HEK293 (cell line): ENCODE measurements around the gene FTO.

Experiments
- CTCF ChIA-PET: fragments of 350-600 bp; formaldehyde crosslinking; extraction: SDS; loops from one replicate; lab custom pipeline; 2021; ENCODE audit warnings: antibody characterized with exemption; lab: Yijun Ruan, JAX
- POLR2A ChIA-PET: fragments of 300-600 bp; formaldehyde crosslinking; extraction: SDS; loops from one replicate; lab custom pipeline; 2020; ENCODE audit warnings: antibody characterized with exemption, inconsistent platforms; lab: Yijun Ruan, JAX
- H3K27ac ChIP-seq: fragments of 200-500 bp; sonication (Bioruptor generic); 2 replicates; pipeline ENCODE4 v1.5.1; 2014; ENCODE audit warnings: low read depth, low read length, control low read depth, inconsistent platforms; ENCODE audit errors: extremely low read depth
- H3K36me3 ChIP-seq, 2 experiments: fragments of 200-500 bp in 1 of 2; sonication (Bioruptor generic) in 1 of 2; 1 replicate in 1 of 2; 2 replicates in 1 of 2; pipeline ENCODE4 v1.5.1; 2014 to 2017; ENCODE audit warnings: inconsistent platforms in 2 of 2, low read length in 2 of 2; ENCODE audit not compliant: control insufficient read depth in 2 of 2, insufficient read depth in 1 of 2
- H3K4me1 ChIP-seq: fragments of 200-500 bp; sonication (Bioruptor generic); 2 replicates; pipeline ENCODE4 v1.5.1; 2014; ENCODE audit warnings: mild to moderate bottlenecking, low read length, inconsistent platforms; ENCODE audit not compliant: control insufficient read depth, insufficient read depth
- H3K4me3 ChIP-seq: 2 replicates; pipeline ENCODE4 v1.5.1; 2011; ENCODE audit warnings: low read depth, mild to moderate bottlenecking, control low read depth, low read length, moderate library complexity
- H3K9me3 ChIP-seq: fragments of 200-500 bp; sonication (Bioruptor generic); 2 replicates; pipeline ENCODE4 v1.5.1; 2014; ENCODE audit warnings: low read depth, low read length, inconsistent platforms; ENCODE audit not compliant: control insufficient read depth, insufficient read depth
- GLIS2 ChIP-seq: fragments of 450-650 bp; formaldehyde crosslinking; IDR thresholded peaks from 2 replicates; pipeline ENCODE4 v1.5.1; 2016; ENCODE audit warnings: missing biosample characterization, missing genetic modification characterization
- HOXC10 ChIP-seq: sonication (generic); formaldehyde crosslinking; IDR thresholded peaks from 2 replicates; pipeline ENCODE4 v1.8.1; 2023; ENCODE audit warnings: mild to moderate bottlenecking, missing genetic modification reagents
- PRDM1 ChIP-seq: fragments of 450-650 bp; formaldehyde crosslinking; IDR thresholded peaks from 2 replicates; pipeline ENCODE4; 2016; ENCODE audit warnings: missing biosample characterization, missing genetic modification characterization
- REST ChIP-seq: fragments of 450-650 bp; formaldehyde crosslinking; IDR thresholded peaks from 2 replicates; pipeline ENCODE4 v1.5.1; 2016; ENCODE audit warnings: missing biosample characterization, missing genetic modification characterization
- TRIM28 ChIP-seq: IDR thresholded peaks from 2 replicates; pipeline ENCODE4 v1.6.1; 2011; ENCODE audit warnings: low read length, control low read depth, borderline replicate concordance
- WT1 ChIP-seq: fragments of 450-650 bp; formaldehyde crosslinking; IDR thresholded peaks from 2 replicates; pipeline ENCODE4 v1.5.1; 2016; ENCODE audit warnings: missing biosample characterization, missing genetic modification characterization
- ZBTB20 ChIP-seq: fragments of 450-650 bp; formaldehyde crosslinking; IDR thresholded peaks from 2 replicates; pipeline ENCODE4 v1.5.1; 2016; ENCODE audit warnings: missing biosample characterization, missing genetic modification characterization
- ZBTB6 ChIP-seq: fragments of 450-650 bp; formaldehyde crosslinking; IDR thresholded peaks from 2 replicates; pipeline ENCODE4 v1.5.1; 2017; ENCODE audit warnings: missing biosample characterization, missing genetic modification characterization
- ZBTB7A ChIP-seq: fragments of 450-650 bp; formaldehyde crosslinking; IDR thresholded peaks from 2 replicates; pipeline ENCODE4 v1.5.1; 2016; ENCODE audit warnings: low read depth, missing biosample characterization, missing genetic modification characterization
- ZBTB8A ChIP-seq: fragments of 450-650 bp; formaldehyde crosslinking; IDR thresholded peaks from 2 replicates; pipeline ENCODE4 v1.5.1; 2016; ENCODE audit warnings: missing biosample characterization, missing genetic modification characterization
- ZNF114 ChIP-seq: fragments of 450-650 bp; formaldehyde crosslinking; IDR thresholded peaks from 2 replicates; pipeline ENCODE4 v1.5.0; 2017; ENCODE audit warnings: missing biosample characterization, missing genetic modification characterization
- ZNF16 ChIP-seq: fragments of 450-650 bp; formaldehyde crosslinking; IDR thresholded peaks from 2 replicates; pipeline ENCODE4 v1.5.1; 2016; ENCODE audit warnings: low read depth, missing biosample characterization, missing genetic modification characterization
- ZNF175 ChIP-seq: fragments of 450-650 bp; formaldehyde crosslinking; IDR thresholded peaks from 2 replicates; pipeline ENCODE4 v1.5.1; 2016; ENCODE audit warnings: missing biosample characterization, missing genetic modification characterization
- ZNF2 ChIP-seq: fragments of 450-650 bp; formaldehyde crosslinking; IDR thresholded peaks from 2 replicates; pipeline ENCODE4 v1.5.1; 2016; ENCODE audit warnings: missing biosample characterization, missing genetic modification characterization
- ZNF223 ChIP-seq: fragments of 450-650 bp; formaldehyde crosslinking; IDR thresholded peaks from 2 replicates; pipeline ENCODE4 v1.5.1; 2016; ENCODE audit warnings: missing biosample characterization, missing genetic modification characterization
- ZNF292 ChIP-seq: fragments of 450-650 bp; formaldehyde crosslinking; IDR thresholded peaks from 2 replicates; pipeline ENCODE4 v1.5.1; 2016; ENCODE audit warnings: low read depth, missing biosample characterization, missing genetic modification characterization, borderline replicate concordance
- ZNF311 ChIP-seq: fragments of 450-650 bp; formaldehyde crosslinking; IDR thresholded peaks from 2 replicates; pipeline ENCODE4 v1.5.1; 2017; ENCODE audit warnings: missing biosample characterization, missing genetic modification characterization, borderline replicate concordance
- ZNF350 ChIP-seq: fragments of 450-650 bp; formaldehyde crosslinking; IDR thresholded peaks from 2 replicates; pipeline ENCODE4 v1.5.0; 2017; ENCODE audit warnings: missing biosample characterization, mild to moderate bottlenecking, missing genetic modification characterization
- ZNF362 ChIP-seq: fragments of 450-650 bp; formaldehyde crosslinking; IDR thresholded peaks from 2 replicates; pipeline ENCODE4 v1.5.1; 2016; ENCODE audit warnings: missing biosample characterization, missing genetic modification characterization
- ZNF366 ChIP-seq: fragments of 450-650 bp; formaldehyde crosslinking; conservative IDR thresholded peaks from 2 replicates; pipeline ENCODE4 v1.5.1; 2016; ENCODE audit warnings: missing biosample characterization, missing genetic modification characterization
- ZNF426 ChIP-seq: fragments of 450-650 bp; formaldehyde crosslinking; IDR thresholded peaks from 2 replicates; pipeline ENCODE4 v1.5.1; 2017; ENCODE audit warnings: missing biosample characterization, missing genetic modification characterization, mild to moderate bottlenecking, inconsistent platforms, moderate library complexity
- ZNF433 ChIP-seq: fragments of 450-650 bp; formaldehyde crosslinking; IDR thresholded peaks from 2 replicates; pipeline ENCODE4 v1.5.1; 2016; ENCODE audit warnings: missing biosample characterization, missing genetic modification characterization, low read depth
- ZNF501 ChIP-seq: fragments of 450-650 bp; formaldehyde crosslinking; IDR thresholded peaks from 2 replicates; pipeline ENCODE4 v1.5.1; 2016; ENCODE audit warnings: missing biosample characterization, missing genetic modification characterization
- ZNF558 ChIP-seq: fragments of 450-650 bp; formaldehyde crosslinking; IDR thresholded peaks from 2 replicates; pipeline ENCODE4 v1.5.1; 2016; ENCODE audit warnings: missing biosample characterization, missing genetic modification characterization
- ZNF571 ChIP-seq: fragments of 450-650 bp; formaldehyde crosslinking; IDR thresholded peaks from 2 replicates; pipeline ENCODE4 v1.5.0; 2017; ENCODE audit warnings: missing biosample characterization, missing genetic modification characterization
- ZNF585B ChIP-seq: fragments of 450-650 bp; formaldehyde crosslinking; IDR thresholded peaks from 2 replicates; pipeline ENCODE4 v1.5.1; 2016; ENCODE audit warnings: missing biosample characterization, missing genetic modification characterization
- ZNF624 ChIP-seq: fragments of 450-650 bp; formaldehyde crosslinking; IDR thresholded peaks from 2 replicates; pipeline ENCODE4 v1.5.1; 2017; ENCODE audit warnings: missing biosample characterization, missing genetic modification characterization
- ZNF639 ChIP-seq: fragments of 450-650 bp; formaldehyde crosslinking; IDR thresholded peaks from 2 replicates; pipeline ENCODE4 v1.5.1; 2016; ENCODE audit warnings: missing biosample characterization, missing genetic modification characterization
- ZNF664 ChIP-seq: fragments of 450-650 bp; formaldehyde crosslinking; IDR thresholded peaks from 2 replicates; pipeline ENCODE4 v1.5.1; 2016; ENCODE audit warnings: missing biosample characterization, missing genetic modification characterization
- ZNF677 ChIP-seq: fragments of 450-650 bp; IDR thresholded peaks from 2 replicates; pipeline ENCODE4 v1.5.0; 2018; ENCODE audit warnings: missing biosample characterization, mild to moderate bottlenecking, missing genetic modification characterization, moderate library complexity
- ZNF837 ChIP-seq: fragments of 450-650 bp; formaldehyde crosslinking; IDR thresholded peaks from 2 replicates; pipeline ENCODE4 v1.5.1; 2016; ENCODE audit warnings: missing biosample characterization, missing genetic modification characterization
- ZSCAN18 ChIP-seq: fragments of 450-650 bp; formaldehyde crosslinking; IDR thresholded peaks from 2 replicates; pipeline ENCODE4 v1.5.1; 2016; ENCODE audit warnings: missing biosample characterization, missing genetic modification characterization

FTO gene

GRCh38 chr16:53714205-53715022 lies 10.5 kb downstream of the FTO start:
- Histone ChIP-seq H3K36me3 (no peaks in the 10 kb centered on the region), H3K4me3 (no peak overlapping the region), H3K9me3 (no peaks in the 10 kb centered on the region), H3K4me1 (peaks cover 22% of the 10 kb centered on the region), H3K27ac (no peak overlapping the region)
- POLR2A ChIA-PET, result no interaction called here
- CTCF ChIA-PET, result interaction anchor here (0.6 to 0.7 kb wide), 2 partner anchors 38 to 116 kb away, joined by 3 to 4 read pairs; no protein-coding TSS in a partner anchor
- TF ChIP-seq ZBTB20 (tag by site-specific recombination) (no peak), ZNF837 (tag by site-specific recombination) (no peak), ZNF639 (tag by site-specific recombination) (no peak), ZNF16 (no peak), TRIM28 (peak; percentile 77; the same call in 1 of the 2 replicates), GLIS2 (no peak), ZNF114 (tag by site-specific recombination) (no peak), ZSCAN18 (tag by site-specific recombination) (no peak), ZNF624 (tag by site-specific recombination) (no peak), ZNF664 (no peak), ZNF501 (tag by site-specific recombination) (no peak), ZNF585B (tag by site-specific recombination) (no peak), ZBTB8A (no peak), ZNF433 (no peak), ZNF558 (tag by site-specific recombination) (no peak), ZNF311 (tag by site-specific recombination) (no peak), ZNF175 (no peak), ZNF571 (tag by site-specific recombination) (no peak), REST (no peak), ZNF350 (tag by site-specific recombination) (no peak), WT1 (tag by site-specific recombination) (peak; percentile 78), ZNF426 (no peak), ZNF223 (no peak), HOXC10 (CRISPR knock-in tag) (no peak), PRDM1 (tag by site-specific recombination) (no peak), ZNF2 (tag by site-specific recombination) (no peak), ZNF292 (tag by site-specific recombination) (no peak), ZNF366 (tag by site-specific recombination) (no peak), ZNF362 (tag by site-specific recombination) (no peak), ZBTB6 (no peak), ZNF677 (tag by site-specific recombination) (no peak), ZBTB7A (tag by site-specific recombination) (no peak)
